ENCODE results near the gene HMX3.
"Not testable (repeated sequence)": the region's sequence is repeated elsewhere in the genome, so short reads cannot be mapped to it uniquely, and the experiment has no call there.

Gene HMX3

GRCh38 chr10:123149162-123149567 lies 13.4 kb downstream of the HMX3 start:
- no peak for FAIRE-seq

- no peak for FAIRE-seq
Observed at GRCh38 chr10:123149568-123150270, 13.9 kb downstream of the HMX3 start.

- FAIRE-seq = no peak
Observed at GRCh38 chr10:123150271-123150985, 14.7 kb downstream of the HMX3 start.

GRCh38 chr10:123150986-123151736 lies 15.4 kb downstream of the HMX3 start:
- FAIRE-seq = no peak

- FAIRE-seq = no peak
Observed at GRCh38 chr10:123151737-123152135, 16.0 kb downstream of the HMX3 start.

GRCh38 chr10:123153486-123154091 lies 17.8 kb downstream of the HMX3 start:
- no peak for FAIRE-seq

- FAIRE-seq = peak; percentile 99
Observed at GRCh38 chr10:123154092-123154710, 18.4 kb downstream of the HMX3 start, which contains the start of gene BUB3. TSS of gene BUB3 (plus strand) at chr10:123154402. CDS start at chr10:123154918, 516 bp downstream.

GRCh38 chr10:123154711-123155505 lies 19.1 kb downstream of the HMX3 start:
- FAIRE-seq = no peak

GRCh38 chr10:123156078-123156477 lies 20.3 kb downstream of the HMX3 start:
- FAIRE-seq = no peak

- no peak for FAIRE-seq
Observed at GRCh38 chr10:123157210-123157609, 21.4 kb downstream of the HMX3 start.

- peak; percentile 63 for FAIRE-seq
Observed at GRCh38 chr10:123158682-123159081, 22.9 kb downstream of the HMX3 start.

GRCh38 chr10:123160311-123160980 lies 24.7 kb downstream of the HMX3 start:
- no peak for FAIRE-seq

GRCh38 chr10:123164319-123164718 lies 28.5 kb downstream of the HMX3 start:
- no peak for FAIRE-seq

- no peak for FAIRE-seq
Observed at GRCh38 chr10:123165445-123166072, 29.8 kb downstream of the HMX3 start.

GRCh38 chr10:123166618-123167017 lies 30.8 kb downstream of the HMX3 start:
- FAIRE-seq = no peak

GRCh38 chr10:123170961-123171360 lies 35.2 kb downstream of the HMX3 start:
- no peak for FAIRE-seq

- not testable (repeated sequence) for FAIRE-seq
Observed at GRCh38 chr10:123171616-123172015, 35.8 kb downstream of the HMX3 start.

GRCh38 chr10:123175389-123176387 lies 39.9 kb downstream of the HMX3 start:
- no peak for FAIRE-seq

GRCh38 chr10:123178390-123178789 lies 42.6 kb downstream of the HMX3 start:
- not testable (repeated sequence) for FAIRE-seq
